Prostate gland (tissue), 2 donors: ENCODE data around the gene CUL2. TPM values are rescaled to one million over a fixed set of nuclear protein-coding genes. Genes with fewer than 3 reads are reported as not detected.

ENCODE experiments used
- DNase-seq: peaks from one replicate; pipeline ENCODE4 v3.0.0-alpha.2; 2019; ENCODE audit warnings: low spot score
- H3K27ac ChIP-seq, 2 donors: fragments of 200-600 bp; sonication (generic); 2 replicates each; pipeline ENCODE4 v1.5.1; 2017 to 2019
- H3K27me3 ChIP-seq: fragments of 200-600 bp; sonication (generic); replicated peaks from 2 replicates; pipeline ENCODE4 v1.5.1; 2019; ENCODE audit not compliant: insufficient read depth
- H3K36me3 ChIP-seq, 2 donors: fragments of 200-600 bp; sonication (generic); 1 replicate in 1 of 2; 2 replicates in 1 of 2; pipeline versions ENCODE4 v1.5.1 to v1.8.1; 2017 to 2019
- H3K4me1 ChIP-seq: fragments of 200-600 bp; sonication (generic); replicated peaks from 2 replicates; pipeline ENCODE4 v1.5.1; 2019
- H3K4me3 ChIP-seq, 2 donors: fragments of 200-600 bp; sonication (generic); 2 replicates each; pipeline ENCODE4 v1.5.1; 2017 to 2019
- H3K9me3 ChIP-seq: fragments of 200-600 bp; sonication (generic); 2 replicates; pipeline ENCODE4 v1.5.1; 2017
- CTCF ChIP-seq, 4 experiments: fragments of 200-600 bp in 2 of 4; fragments of 450-650 bp in 2 of 4; sonication (generic) in 2 of 4; IDR thresholded peaks; 1 replicate in 3 of 4; 2 replicates in 1 of 4; pipeline ENCODE4 v1.5.1; 2016 to 2019; ENCODE audit warnings: antibody characterized with exemption in 4 of 4, mild to moderate bottlenecking in 2 of 4, moderate library complexity in 2 of 4
- POLR2A ChIP-seq: fragments of 450-650 bp; IDR thresholded peaks from one replicate; pipeline ENCODE4 v1.6.1; 2016; ENCODE audit warnings: antibody characterized with exemption, mild to moderate bottlenecking
- POLR2AphosphoS5 ChIP-seq: sonication (generic); formaldehyde crosslinking; IDR thresholded peaks from one replicate; pipeline ENCODE4 v1.6.1; 2017; ENCODE audit warnings: antibody characterized with exemption
- WGBS: methylation state at CpG from one replicate; pipeline ENCODE4 v1.1.5; 2018; 5-methylcytosine and 5-hydroxymethylcytosine counted together
- intact Hi-C: fragments of 100-400 bp; cut with DNase I; formaldehyde crosslinking; loops from one replicate; pipeline ENCODE4 v1.14.2; 2022
- total RNA-seq, 2 donors: library from RNA; depleted of rRNA; stranded (reverse); fragments of >200 nt; gene quantifications; one replicate each; pipeline ENCODE4 v1.1.0, GENCODE V29; 2016

CUL2 gene
- total RNA-seq, 2 donors from 2014 or later = 15.5 to 15.9 TPM

- Histone ChIP-seq H3K9me3 (no peaks in the 10 kb centered on the region), H3K4me3 (no peak overlapping the region), H3K27me3 (no peaks in the 10 kb centered on the region), H3K27ac (no peak overlapping the region), H3K4me1 (no peaks in the 10 kb centered on the region), H3K36me3 (no peaks in the 10 kb centered on the region)
- intact Hi-C loops = no loop called here
- no peak for DNase-seq
- TF ChIP-seq POLR2AphosphoS5 (no peak), CTCF (IDR thresholded peaks at IDR 0.05) (no peak), POLR2A (no peak)
Observed at GRCh38 chr10:35059481-35059880, 30.7 kb downstream of the CUL2 start.

- WGBS = 88% methylated on average over 1 of the region's 1 CpG
Observed at GRCh38 chr10:35058686-35059085, 31.5 kb downstream of the CUL2 start.

GRCh38 chr10:35058134-35058533 is 32.0 kb downstream of the CUL2 start:
- no peaks in the 10 kb centered on the region for H3K36me3 ChIP-seq

More at GRCh38 chr10:35058686-35059085, 31.5 kb downstream of the CUL2 start:
- intact Hi-C loops = no loop called here
- TF ChIP-seq POLR2A (no peak), CTCF (IDR thresholded peaks at IDR 0.05) (no peak)
- Histone ChIP-seq H3K27me3 (no peaks in the 10 kb centered on the region), H3K4me1 (no peaks in the 10 kb centered on the region), H3K36me3 (no peaks in the 10 kb centered on the region), H3K9me3 (no peaks in the 10 kb centered on the region), H3K27ac (no peak overlapping the region), H3K4me3 (no peak overlapping the region)
- DNase-seq = no peak

GRCh38 chr10:35056686-35057085 is 33.5 kb downstream of the CUL2 start:
- no peaks in the 10 kb centered on the region for H3K4me1 ChIP-seq
- no peak overlapping the region for H3K4me3 ChIP-seq
- H3K27me3 ChIP-seq = no peaks in the 10 kb centered on the region
- intact Hi-C loops = no loop called here
- H3K9me3 ChIP-seq = no peaks in the 10 kb centered on the region
- 85% methylated on average over 5 of the region's 5 CpGs for WGBS
- TF ChIP-seq POLR2AphosphoS5 (no peak), CTCF (IDR thresholded peaks at IDR 0.05) (no peak), POLR2A (no peak)
- no peak for DNase-seq
- H3K36me3 ChIP-seq = no peaks in the 10 kb centered on the region
- H3K27ac ChIP-seq = no peak overlapping the region

More at GRCh38 chr10:35058134-35058533, 32.0 kb downstream of the CUL2 start:
- intact Hi-C loops = no loop called here
- H3K27ac ChIP-seq = no peak overlapping the region
- DNase-seq = no peak
- H3K4me1 ChIP-seq = no peaks in the 10 kb centered on the region
- H3K4me3 ChIP-seq = no peak overlapping the region
- no peak for TF ChIP-seq POLR2AphosphoS5
- no peak for TF ChIP-seq POLR2A
- TF ChIP-seq CTCF (IDR thresholded peaks at IDR 0.05) = no peak
- no peaks in the 10 kb centered on the region for H3K9me3 ChIP-seq
- 68% methylated on average over 6 of the region's 6 CpGs for WGBS
- H3K27me3 ChIP-seq = no peaks in the 10 kb centered on the region

- intact Hi-C loops = no loop called here
- Histone ChIP-seq H3K27me3 (no peaks in the 10 kb centered on the region), H3K9me3 (no peaks in the 10 kb centered on the region), H3K4me1 (no peaks in the 10 kb centered on the region), H3K27ac (no peak overlapping the region), H3K4me3 (no peak overlapping the region), H3K36me3 (no peaks in the 10 kb centered on the region)
- 21% methylated on average over 1 of the region's 1 CpG for WGBS
- no peak for DNase-seq
- TF ChIP-seq CTCF (IDR thresholded peaks at IDR 0.05) = no peak
Observed at GRCh38 chr10:35056133-35056532, 34.0 kb downstream of the CUL2 start.
